HEK293 (cell line): Measurements from ENCODE around the gene CFAP57.

Source experiments
- CTCF ChIA-PET: fragments of 350-600 bp; formaldehyde crosslinking; extraction: SDS; loops from one replicate; lab custom pipeline; 2021; ENCODE audit warnings: antibody characterized with exemption; lab: Yijun Ruan, JAX
- POLR2A ChIA-PET: fragments of 300-600 bp; formaldehyde crosslinking; extraction: SDS; loops from one replicate; lab custom pipeline; 2020; ENCODE audit warnings: antibody characterized with exemption, inconsistent platforms; lab: Yijun Ruan, JAX
- H3K27ac ChIP-seq: fragments of 200-500 bp; sonication (Bioruptor generic); 2 replicates; pipeline ENCODE4 v1.5.1; 2014; ENCODE audit warnings: low read depth, low read length, control low read depth, inconsistent platforms; ENCODE audit errors: extremely low read depth
- H3K36me3 ChIP-seq, 2 experiments: fragments of 200-500 bp in 1 of 2; sonication (Bioruptor generic) in 1 of 2; 1 replicate in 1 of 2; 2 replicates in 1 of 2; pipeline ENCODE4 v1.5.1; 2014 to 2017; ENCODE audit warnings: inconsistent platforms in 2 of 2, low read length in 2 of 2; ENCODE audit not compliant: control insufficient read depth in 2 of 2, insufficient read depth in 1 of 2
- H3K4me1 ChIP-seq: fragments of 200-500 bp; sonication (Bioruptor generic); 2 replicates; pipeline ENCODE4 v1.5.1; 2014; ENCODE audit warnings: mild to moderate bottlenecking, low read length, inconsistent platforms; ENCODE audit not compliant: control insufficient read depth, insufficient read depth
- H3K4me3 ChIP-seq: 2 replicates; pipeline ENCODE4 v1.5.1; 2011; ENCODE audit warnings: low read depth, mild to moderate bottlenecking, control low read depth, low read length, moderate library complexity
- H3K9me3 ChIP-seq: fragments of 200-500 bp; sonication (Bioruptor generic); 2 replicates; pipeline ENCODE4 v1.5.1; 2014; ENCODE audit warnings: low read depth, low read length, inconsistent platforms; ENCODE audit not compliant: control insufficient read depth, insufficient read depth
- OSR2 ChIP-seq: fragments of 450-650 bp; formaldehyde crosslinking; IDR thresholded peaks from 2 replicates; pipeline ENCODE4 v1.5.1; 2016; ENCODE audit warnings: missing biosample characterization, missing genetic modification characterization
- TCF7L2 ChIP-seq: IDR thresholded peaks from 2 replicates; pipeline ENCODE4 v1.6.1; 2011; ENCODE audit warnings: low read depth, mild to moderate bottlenecking, inconsistent platforms, low read length, moderate library complexity, borderline replicate concordance
- YY2 ChIP-seq: fragments of 450-650 bp; formaldehyde crosslinking; IDR thresholded peaks from 2 replicates; pipeline ENCODE4 v1.5.1; 2016; ENCODE audit warnings: missing biosample characterization, missing genetic modification characterization
- ZIC2 ChIP-seq: fragments of 450-650 bp; formaldehyde crosslinking; IDR thresholded peaks from 2 replicates; pipeline ENCODE4 v1.5.1; 2016; ENCODE audit warnings: missing biosample characterization, missing genetic modification characterization
- ZNF10 ChIP-seq: fragments of 450-650 bp; formaldehyde crosslinking; IDR thresholded peaks from 2 replicates; pipeline ENCODE4 v1.5.1; 2017; ENCODE audit warnings: missing biosample characterization, missing genetic modification characterization
- ZNF133 ChIP-seq: fragments of 450-650 bp; formaldehyde crosslinking; IDR thresholded peaks from 2 replicates; pipeline ENCODE4 v1.5.1; 2016; ENCODE audit warnings: missing biosample characterization, missing genetic modification characterization
- ZNF19 ChIP-seq: fragments of 450-650 bp; formaldehyde crosslinking; IDR thresholded peaks from 2 replicates; pipeline ENCODE4; 2016; ENCODE audit warnings: missing biosample characterization, missing genetic modification characterization, low read depth
- ZNF223 ChIP-seq: fragments of 450-650 bp; formaldehyde crosslinking; IDR thresholded peaks from 2 replicates; pipeline ENCODE4 v1.5.1; 2016; ENCODE audit warnings: missing biosample characterization, missing genetic modification characterization
- ZNF266 ChIP-seq: fragments of 450-650 bp; formaldehyde crosslinking; IDR thresholded peaks from 2 replicates; pipeline ENCODE4 v1.5.1; 2016; ENCODE audit warnings: missing biosample characterization, missing genetic modification characterization, low read depth
- ZNF514 ChIP-seq: fragments of 450-650 bp; formaldehyde crosslinking; IDR thresholded peaks from 2 replicates; pipeline ENCODE4 v1.5.1; 2016; ENCODE audit warnings: missing biosample characterization, missing genetic modification characterization
- ZNF555 ChIP-seq: fragments of 450-650 bp; formaldehyde crosslinking; conservative IDR thresholded peaks from 2 replicates; pipeline ENCODE4 v1.5.1; 2017; ENCODE audit warnings: missing biosample characterization, mild to moderate bottlenecking, missing genetic modification characterization, inconsistent platforms
- ZNF701 ChIP-seq: fragments of 450-650 bp; formaldehyde crosslinking; IDR thresholded peaks from 2 replicates; pipeline ENCODE4 v1.5.1; 2016; ENCODE audit warnings: missing biosample characterization, missing genetic modification characterization
- ZNF777 ChIP-seq: fragments of 450-650 bp; formaldehyde crosslinking; IDR thresholded peaks from 2 replicates; pipeline ENCODE4 v1.5.1; 2017; ENCODE audit warnings: missing biosample characterization, missing genetic modification characterization, borderline replicate concordance
- TF ChIP-seq, protein P1 (sequence below): fragments of 450-650 bp; formaldehyde crosslinking; IDR thresholded peaks from 2 replicates; pipeline ENCODE4 v1.5.1; 2016; ENCODE audit warnings: missing biosample characterization, missing genetic modification characterization
- TF ChIP-seq, protein P2 (sequence below): fragments of 450-650 bp; formaldehyde crosslinking; IDR thresholded peaks from 2 replicates; pipeline ENCODE4 v1.5.1; 2016; ENCODE audit warnings: missing biosample characterization, missing genetic modification characterization
- TF ChIP-seq, protein P3 (sequence below): fragments of 450-650 bp; formaldehyde crosslinking; IDR thresholded peaks from 2 replicates; pipeline ENCODE4 v1.5.1; 2016; ENCODE audit warnings: missing biosample characterization, missing genetic modification characterization
- TF ChIP-seq, protein P4 (sequence below): fragments of 450-650 bp; formaldehyde crosslinking; IDR thresholded peaks from 2 replicates; pipeline ENCODE4 v1.5.1; 2016; ENCODE audit warnings: missing biosample characterization, missing genetic modification characterization

Gene CFAP57

DNA sequence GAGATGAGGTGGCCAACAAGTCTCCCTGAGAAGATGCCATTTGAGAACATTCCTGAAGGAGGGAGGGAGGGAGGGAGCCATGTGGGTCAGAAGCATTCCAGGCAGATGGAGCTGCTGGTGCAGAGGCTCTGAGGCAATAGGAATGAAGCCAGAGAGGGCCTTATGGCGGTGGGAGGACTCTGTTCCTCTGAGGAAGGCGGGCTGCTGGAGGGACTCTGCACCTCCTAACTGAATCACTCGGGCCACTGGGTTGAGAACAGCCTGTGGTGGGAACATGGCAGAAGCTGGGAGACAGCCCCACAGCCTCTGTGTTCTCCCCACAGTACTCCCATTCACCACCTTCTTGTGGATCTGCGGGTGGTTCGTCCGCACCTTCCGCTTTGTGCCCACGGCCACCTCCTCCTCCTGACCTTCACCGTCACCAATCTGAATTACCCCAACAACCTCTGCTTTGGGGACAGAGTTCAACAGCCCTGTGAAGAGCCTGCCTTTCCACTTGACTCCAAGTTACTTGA, 95.2 kb downstream of the CFAP57 start (continued):
- TF ChIP-seq ZNF223, result no peak
- no peak for TF ChIP-seq OSR2 (tag by site-specific recombination)

DNA sequence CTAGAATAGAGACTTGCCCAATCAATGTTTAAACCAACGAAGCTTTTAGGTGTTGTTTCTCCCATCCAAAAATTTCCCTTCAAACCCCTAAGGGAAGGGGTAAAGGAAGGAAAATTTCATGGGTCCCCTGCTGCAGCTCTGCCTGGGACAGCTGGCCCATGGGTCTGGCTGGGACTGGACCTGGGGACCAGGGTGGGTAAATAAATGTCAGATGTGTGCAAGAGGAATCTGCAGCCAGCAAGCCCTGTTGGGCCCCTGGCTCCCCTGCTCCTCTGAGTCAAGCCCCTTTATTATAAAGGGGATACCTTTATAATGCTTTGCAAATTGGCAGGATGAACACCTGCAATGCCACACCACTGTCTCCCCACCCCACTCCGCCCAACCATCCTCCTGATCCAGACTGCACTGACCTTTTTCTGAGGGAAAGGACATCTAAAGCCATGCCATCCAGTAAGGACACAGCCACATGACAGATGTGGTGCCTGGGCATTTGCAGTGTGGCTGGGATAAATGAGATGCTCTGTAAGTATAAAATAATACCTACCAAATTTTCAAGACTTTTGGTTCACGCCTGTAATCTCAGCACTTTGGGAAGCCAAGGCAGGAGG, 95.8 kb downstream of the CFAP57 start:
- TF ChIP-seq ZNF19 (tag by site-specific recombination) (no peak), ZNF10 (tag by site-specific recombination) (no peak), ZNF133 (tag by site-specific recombination) (no peak), ZNF514 (no peak), ZIC2 (tag by site-specific recombination) (no peak), ZNF266 (tag by site-specific recombination) (no peak), ZNF701 (tag by site-specific recombination) (no peak), TCF7L2 (no peak), ZNF555 (tag by site-specific recombination) (no peak), ZNF777 (tag by site-specific recombination) (no peak), YY2 (tag by site-specific recombination) (no peak)
- TF ChIP-seq, protein P1, sequence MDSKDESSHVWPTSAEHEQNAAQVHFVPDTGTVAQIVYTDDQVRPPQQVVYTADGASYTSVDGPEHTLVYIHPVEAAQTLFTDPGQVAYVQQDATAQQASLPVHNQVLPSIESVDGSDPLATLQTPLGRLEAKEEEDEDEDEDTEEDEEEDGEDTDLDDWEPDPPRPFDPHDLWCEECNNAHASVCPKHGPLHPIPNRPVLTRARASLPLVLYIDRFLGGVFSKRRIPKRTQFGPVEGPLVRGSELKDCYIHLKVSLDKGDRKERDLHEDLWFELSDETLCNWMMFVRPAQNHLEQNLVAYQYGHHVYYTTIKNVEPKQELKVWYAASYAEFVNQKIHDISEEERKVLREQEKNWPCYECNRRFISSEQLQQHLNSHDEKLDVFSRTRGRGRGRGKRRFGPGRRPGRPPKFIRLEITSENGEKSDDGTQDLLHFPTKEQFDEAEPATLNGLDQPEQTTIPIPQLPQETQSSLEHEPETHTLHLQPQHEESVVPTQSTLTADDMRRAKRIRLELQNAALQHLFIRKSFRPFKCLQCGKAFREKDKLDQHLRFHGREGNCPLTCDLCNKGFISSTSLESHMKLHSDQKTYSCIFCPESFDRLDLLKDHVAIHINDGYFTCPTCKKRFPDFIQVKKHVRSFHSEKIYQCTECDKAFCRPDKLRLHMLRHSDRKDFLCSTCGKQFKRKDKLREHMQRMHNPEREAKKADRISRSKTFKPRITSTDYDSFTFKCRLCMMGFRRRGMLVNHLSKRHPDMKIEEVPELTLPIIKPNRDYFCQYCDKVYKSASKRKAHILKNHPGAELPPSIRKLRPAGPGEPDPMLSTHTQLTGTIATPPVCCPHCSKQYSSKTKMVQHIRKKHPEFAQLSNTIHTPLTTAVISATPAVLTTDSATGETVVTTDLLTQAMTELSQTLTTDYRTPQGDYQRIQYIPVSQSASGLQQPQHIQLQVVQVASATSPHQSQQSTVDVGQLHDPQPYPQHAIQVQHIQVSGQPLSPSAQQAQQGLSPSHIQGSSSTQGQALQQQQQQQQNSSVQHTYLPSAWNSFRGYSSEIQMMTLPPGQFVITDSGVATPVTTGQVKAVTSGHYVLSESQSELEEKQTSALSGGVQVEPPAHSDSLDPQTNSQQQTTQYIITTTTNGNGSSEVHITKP (tag by site-specific recombination), result no peak
- TF ChIP-seq, protein P2, sequence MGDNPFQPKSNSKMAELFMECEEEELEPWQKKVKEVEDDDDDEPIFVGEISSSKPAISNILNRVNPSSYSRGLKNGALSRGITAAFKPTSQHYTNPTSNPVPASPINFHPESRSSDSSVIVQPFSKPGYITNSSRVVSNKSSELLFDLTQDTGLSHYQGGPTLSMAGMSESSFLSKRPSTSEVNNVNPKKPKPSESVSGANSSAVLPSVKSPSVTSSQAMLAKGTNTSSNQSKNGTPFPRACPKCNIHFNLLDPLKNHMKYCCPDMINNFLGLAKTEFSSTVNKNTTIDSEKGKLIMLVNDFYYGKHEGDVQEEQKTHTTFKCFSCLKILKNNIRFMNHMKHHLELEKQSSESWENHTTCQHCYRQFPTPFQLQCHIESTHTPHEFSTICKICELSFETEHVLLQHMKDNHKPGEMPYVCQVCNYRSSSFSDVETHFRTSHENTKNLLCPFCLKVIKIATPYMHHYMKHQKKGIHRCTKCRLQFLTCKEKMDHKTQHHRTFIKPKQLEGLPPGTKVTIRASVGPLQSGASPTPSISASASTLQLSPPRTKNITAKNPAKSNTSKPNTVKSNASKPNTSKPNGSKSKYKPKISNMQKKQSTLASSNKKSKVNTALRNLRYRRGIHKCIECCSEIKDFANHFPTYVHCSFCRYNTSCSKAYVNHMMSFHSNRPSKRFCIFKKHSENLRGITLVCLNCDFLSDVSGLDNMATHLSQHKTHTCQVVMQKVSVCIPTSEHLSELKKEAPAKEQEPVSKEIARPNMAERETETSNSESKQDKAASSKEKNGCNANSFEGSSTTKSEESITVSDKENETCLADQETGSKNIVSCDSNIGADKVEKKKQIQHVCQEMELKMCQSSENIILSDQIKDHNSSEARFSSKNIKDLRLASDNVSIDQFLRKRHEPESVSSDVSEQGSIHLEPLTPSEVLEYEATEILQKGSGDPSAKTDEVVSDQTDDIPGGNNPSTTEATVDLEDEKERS (tag by site-specific recombination), result no peak
- TF ChIP-seq, protein P3, sequence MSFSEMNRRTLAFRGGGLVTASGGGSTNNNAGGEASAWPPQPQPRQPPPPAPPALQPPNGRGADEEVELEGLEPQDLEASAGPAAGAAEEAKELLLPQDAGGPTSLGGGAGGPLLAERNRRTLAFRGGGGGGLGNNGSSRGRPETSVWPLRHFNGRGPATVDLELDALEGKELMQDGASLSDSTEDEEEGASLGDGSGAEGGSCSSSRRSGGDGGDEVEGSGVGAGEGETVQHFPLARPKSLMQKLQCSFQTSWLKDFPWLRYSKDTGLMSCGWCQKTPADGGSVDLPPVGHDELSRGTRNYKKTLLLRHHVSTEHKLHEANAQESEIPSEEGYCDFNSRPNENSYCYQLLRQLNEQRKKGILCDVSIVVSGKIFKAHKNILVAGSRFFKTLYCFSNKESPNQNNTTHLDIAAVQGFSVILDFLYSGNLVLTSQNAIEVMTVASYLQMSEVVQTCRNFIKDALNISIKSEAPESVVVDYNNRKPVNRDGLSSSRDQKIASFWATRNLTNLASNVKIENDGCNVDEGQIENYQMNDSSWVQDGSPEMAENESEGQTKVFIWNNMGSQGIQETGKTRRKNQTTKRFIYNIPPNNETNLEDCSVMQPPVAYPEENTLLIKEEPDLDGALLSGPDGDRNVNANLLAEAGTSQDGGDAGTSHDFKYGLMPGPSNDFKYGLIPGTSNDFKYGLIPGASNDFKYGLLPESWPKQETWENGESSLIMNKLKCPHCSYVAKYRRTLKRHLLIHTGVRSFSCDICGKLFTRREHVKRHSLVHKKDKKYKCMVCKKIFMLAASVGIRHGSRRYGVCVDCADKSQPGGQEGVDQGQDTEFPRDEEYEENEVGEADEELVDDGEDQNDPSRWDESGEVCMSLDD (tag by site-specific recombination), result no peak
- TF ChIP-seq, protein P4, sequence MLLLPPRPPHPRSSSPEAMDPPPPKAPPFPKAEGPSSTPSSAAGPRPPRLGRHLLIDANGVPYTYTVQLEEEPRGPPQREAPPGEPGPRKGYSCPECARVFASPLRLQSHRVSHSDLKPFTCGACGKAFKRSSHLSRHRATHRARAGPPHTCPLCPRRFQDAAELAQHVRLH, result no peak
- Histone ChIP-seq H3K27ac (no peak overlapping the region), H3K36me3 (no peaks in the 10 kb centered on the region), H3K9me3 (no peaks in the 10 kb centered on the region), H3K4me3 (no peak overlapping the region), H3K4me1 (no peaks in the 10 kb centered on the region)
- ChIA-PET POLR2A (no interaction called here), CTCF (interaction anchor here (0.6 kb wide), 1 partner anchor 1453 kb away, joined by 3 read pairs; no protein-coding TSS in a partner anchor)
